Measurements from ENCODE around the gene NEAT1.

Gene NEAT1

GRCh38 chr11:65439331-65440181, 17.0 kb downstream of the NEAT1 start:
- DNase-seq (ENCODE audit: low spot score), result no peak
- TF ChIP-seq CTCF (IDR thresholded peaks at IDR 0.05; ENCODE audit: extremely low read depth, missing control alignments), result no peak

- DNase-seq (ENCODE audit: low spot score), result no peak
- TF ChIP-seq CTCF (IDR thresholded peaks at IDR 0.05; ENCODE audit: extremely low read depth, missing control alignments), result no peak
Observed at GRCh38 chr11:65440831-65441499, 18.4 kb downstream of the NEAT1 start.

- no peak for DNase-seq (ENCODE audit: low spot score)
- TF ChIP-seq CTCF (IDR thresholded peaks at IDR 0.05; ENCODE audit: extremely low read depth, missing control alignments), result no peak
Observed at GRCh38 chr11:65442842-65443331, 20.3 kb downstream of the NEAT1 start.

- no peak for TF ChIP-seq CTCF (IDR thresholded peaks at IDR 0.05; ENCODE audit: extremely low read depth, missing control alignments)
- DNase-seq (ENCODE audit: low spot score), result no peak
Observed at GRCh38 chr11:65444314-65445051, 21.9 kb downstream of the NEAT1 start.

- DNase-seq (ENCODE audit: low spot score), result no peak
- TF ChIP-seq CTCF (IDR thresholded peaks at IDR 0.05; ENCODE audit: extremely low read depth, missing control alignments), result no peak
Observed at GRCh38 chr11:65445101-65445603, 22.6 kb downstream of the NEAT1 start.

GRCh38 chr11:65445604-65446445, 23.2 kb downstream of the NEAT1 start:
- no peak for DNase-seq (ENCODE audit: low spot score)
- no peak for TF ChIP-seq CTCF (IDR thresholded peaks at IDR 0.05; ENCODE audit: extremely low read depth, missing control alignments)
